IMR-90 (cell line): ENCODE results near the gene GDF10. TPM values are rescaled to one million over a fixed set of nuclear protein-coding genes. Genes with fewer than 3 reads are reported as not detected.

Experiments
- ATAC-seq: fragments of 200-7000 bp; cut with Tn5 transposase; 2 replicates; pipeline ENCODE4 v1.9.1; 2020; ENCODE audit warnings: low read depth, mild to moderate bottlenecking, moderate library complexity
- BruUV-seq: library from RNA; stranded (reverse); fragments of 400-500 nt; replicated peaks from 2 replicates; lab custom pipeline; 2021; lab: Mats Ljungman, UMichigan
- CTCF ChIA-PET: fragments of 300-600 bp; formaldehyde crosslinking; extraction: SDS; loops from one replicate; lab custom pipeline; 2021; ENCODE audit warnings: antibody characterized with exemption; lab: Yijun Ruan, JAX
- POLR2A ChIA-PET: fragments of 300-600 bp; sonication (Branson Sonifier 250); formaldehyde crosslinking; loops from one replicate; lab custom pipeline; 2022; ENCODE audit warnings: antibody characterized with exemption; ENCODE audit not compliant: unreplicated experiment; lab: Charles Lee
- DNase-seq: peaks from one replicate; pipeline ENCODE4 v3.0.0; 2013
- H2AFZ ChIP-seq: replicated peaks from 2 replicates; pipeline ENCODE3; 2013; ENCODE audit warnings: low read length, mild to moderate bottlenecking; ENCODE audit not compliant: poor library complexity
- H2AK5ac ChIP-seq: 2 replicates; pipeline ENCODE4 v1.6.1; 2013; ENCODE audit warnings: low read depth, low read length, inconsistent platforms
- H2AK9ac ChIP-seq: replicated peaks from 2 replicates; pipeline ENCODE3; 2013; ENCODE audit warnings: mild to moderate bottlenecking, low read depth, low read length, moderate library complexity; ENCODE audit not compliant: poor library complexity
- H2BK120ac ChIP-seq: 2 replicates; pipeline ENCODE4 v1.6.1; 2013; ENCODE audit warnings: low read depth, low read length, inconsistent platforms
- H2BK15ac ChIP-seq: 3 replicates; pipeline ENCODE4 v1.6.1; 2013; ENCODE audit warnings: low read depth, low read length, inconsistent platforms
- H2BK20ac ChIP-seq: 2 replicates; pipeline ENCODE4 v1.6.1; 2013; ENCODE audit warnings: low read depth, mild to moderate bottlenecking, inconsistent platforms, low read length, moderate library complexity
- H2BK5ac ChIP-seq: 2 replicates; pipeline ENCODE4 v1.6.1; 2013; ENCODE audit warnings: mild to moderate bottlenecking, low read depth, low read length, inconsistent platforms; ENCODE audit not compliant: poor library complexity, severe bottlenecking
- H3K14ac ChIP-seq: replicated peaks from 2 replicates; pipeline ENCODE4 v1.6.1; 2013; ENCODE audit warnings: low read depth, low read length, inconsistent platforms
- H3K18ac ChIP-seq: 2 replicates; pipeline ENCODE4 v1.6.1; 2013; ENCODE audit warnings: low read depth, low read length, control low read depth
- H3K23ac ChIP-seq: 2 replicates; pipeline ENCODE4 v1.6.1; 2013; ENCODE audit warnings: low read depth, low read length, inconsistent platforms
- H3K27ac ChIP-seq: 2 replicates; pipeline ENCODE4 v1.5.1; 2013; ENCODE audit warnings: mild to moderate bottlenecking, control low read depth, low read length; ENCODE audit not compliant: insufficient read depth
- H3K27me3 ChIP-seq: 2 replicates; pipeline ENCODE4 v1.6.1; 2013; ENCODE audit warnings: low read length; ENCODE audit not compliant: control insufficient read depth, insufficient read depth
- H3K36me3 ChIP-seq: 2 replicates; pipeline ENCODE4 v1.6.1; 2013; ENCODE audit warnings: low read length, mixed read lengths; ENCODE audit not compliant: control insufficient read depth, insufficient read depth
- H3K4ac ChIP-seq: 2 replicates; pipeline ENCODE4 v1.6.1; 2013; ENCODE audit warnings: low read depth, low read length, inconsistent platforms
- H3K4me1 ChIP-seq: 2 replicates; pipeline ENCODE4 v1.6.1; 2013; ENCODE audit warnings: low read length, mixed read lengths; ENCODE audit not compliant: control insufficient read depth, insufficient read depth
- H3K4me2 ChIP-seq: 2 replicates; pipeline ENCODE4 v1.6.1; 2013; ENCODE audit warnings: low read depth, mild to moderate bottlenecking, control low read depth, low read length, moderate library complexity
- H3K4me3 ChIP-seq: 2 replicates; pipeline ENCODE4 v1.5.1; 2013; ENCODE audit warnings: low read depth, mild to moderate bottlenecking, control low read depth, low read length, moderate library complexity; ENCODE audit not compliant: insufficient read depth
- H3K56ac ChIP-seq: 2 replicates; pipeline ENCODE4 v1.6.1; 2013; ENCODE audit warnings: low read length, inconsistent platforms; ENCODE audit not compliant: insufficient read depth; ENCODE audit errors: extremely low read depth
- H3K79me1 ChIP-seq, 2 experiments: 2 replicates each; pipeline ENCODE4 v1.6.1; 2013; ENCODE audit warnings: low read length in 2 of 2, inconsistent platforms in 1 of 2, low read depth in 1 of 2
- H3K9ac ChIP-seq: 2 replicates; pipeline ENCODE4 v1.6.1; 2013; ENCODE audit warnings: low read depth, low read length, control low read depth
- H3K9me1 ChIP-seq: 2 replicates; pipeline ENCODE4 v1.6.1; 2013; ENCODE audit warnings: low read length, inconsistent platforms; ENCODE audit not compliant: insufficient read depth
- H3K9me3 ChIP-seq: 2 replicates; pipeline ENCODE4 v1.6.1; 2013; ENCODE audit warnings: low read length; ENCODE audit not compliant: control insufficient read depth, insufficient read depth
- H4K20me1 ChIP-seq: 2 replicates; pipeline ENCODE4 v1.6.1; 2013; ENCODE audit warnings: low read length, inconsistent platforms; ENCODE audit not compliant: insufficient read depth
- H4K5ac ChIP-seq: 2 replicates; pipeline ENCODE4 v1.6.1; 2013; ENCODE audit warnings: mild to moderate bottlenecking, low read depth, low read length, control low read depth
- H4K8ac ChIP-seq, 2 experiments: 2 replicates each; pipeline ENCODE4 v1.6.1; 2013; ENCODE audit warnings: low read depth in 2 of 2, low read length in 2 of 2, control low read depth in 1 of 2, inconsistent platforms in 1 of 2
- H4K91ac ChIP-seq: 2 replicates; pipeline ENCODE4 v1.6.1; 2013; ENCODE audit warnings: low read depth, low read length, inconsistent platforms; ENCODE audit not compliant: insufficient read depth
- FOS ChIP-seq: fragments of 150-350 bp; IDR thresholded peaks from 2 replicates; pipeline ENCODE4 v1.6.1; 2016; ENCODE audit warnings: low read depth, low read length
- SMC3 ChIP-seq: fragments of 150-350 bp; IDR thresholded peaks from 2 replicates; pipeline ENCODE4 v1.6.1; 2016; ENCODE audit warnings: low read depth, mild to moderate bottlenecking, antibody characterized with exemption, low read length, moderate library complexity
- WGBS, 2 experiments: methylation state at CpG; one replicate each; pipeline versions ENCODE4 v1.1.5 to v1.1.7; 2013; ENCODE audit warnings: missing lambda C conversion rate in 2 of 2; ENCODE audit not compliant: insufficient read length in 1 of 2; ENCODE audit errors: extremely low coverage in 2 of 2; 5-methylcytosine and 5-hydroxymethylcytosine counted together
- dilution Hi-C: fragments of 300-500 bp; cut with HindIII; formaldehyde crosslinking; loops from one replicate; pipeline ENCODE4 v1.14.3; 2018; ENCODE audit warnings: low sequenced_read_pairs; ENCODE audit not compliant: unreplicated experiment
- in situ Hi-C: fragments of 300-500 bp; cut with MboI; formaldehyde crosslinking; loops from 3 replicates; pipeline ENCODE4 v1.14.3; 2019; ENCODE audit warnings: low sequenced_read_pairs, inconsistent platforms, mixed read lengths
- intact Hi-C: fragments of 100-400 bp; cut with micrococcal nuclease; formaldehyde crosslinking; loops from 2 replicates; pipeline ENCODE4 v1.10.0; 2022
- polyA plus RNA-seq, 3 experiments: library from polyadenylated mRNA; depleted of rRNA; stranded (reverse); fragments of >200 nt; gene quantifications; 2 replicates each; pipeline ENCODE4 v1.2.3, GENCODE V29; 2012; ENCODE audit warnings: low replicate concordance in 1 of 3
- total RNA-seq: library from RNA; depleted of rRNA; stranded (reverse); fragments of >200 nt; gene quantifications from 2 replicates; pipeline ENCODE4 v1.2.3, GENCODE V29; 2012

GDF10 gene
- total and polyA plus RNA-seq, 2 of the 4 experiments (the other 2 are of a cell fraction): 0.34 TPM; not detected in 1

GRCh38 chr10:47253651-47254375, 46.2 kb upstream of the GDF10 start:
- no peak overlapping the region for H2BK5ac ChIP-seq
- H2AFZ ChIP-seq: peak overlapping the region; percentile 76
- no peak overlapping the region for H4K91ac ChIP-seq
- WGBS, 2 experiments: 33% methylated on average over 17 of the region's 19 CpGs; no CpG with 5 or more reads in 1 of the 2 experiments
- no peak overlapping the region for H3K18ac ChIP-seq
- H3K27ac ChIP-seq: no peak overlapping the region
- no peak overlapping the region for H2BK120ac ChIP-seq
- H4K20me1 ChIP-seq: no peaks in the 10 kb centered on the region
- DNase-seq (peak; percentile 41), ATAC-seq (peak; percentile 76)
- H3K4me1 ChIP-seq: peaks cover 5% of the 10 kb centered on the region; the same call in 1 of the 2 replicates
- no peaks in the 10 kb centered on the region for H3K36me3 ChIP-seq
- H4K8ac ChIP-seq: no peak overlapping the region
- dilution Hi-C loops (no loop called here), in situ Hi-C loops (no loop called here), intact Hi-C loops (no loop called here)
- no peaks in the 10 kb centered on the region for H3K79me1 ChIP-seq
- no peak overlapping the region for H4K5ac ChIP-seq
- TF ChIP-seq SMC3 (no peak), FOS (0 out of 2 replicates have a peak, but pooled peaks have one; percentile 19)
- H3K9me3 ChIP-seq: no peaks in the 10 kb centered on the region; the same call in 1 of the 2 replicates
- BruUV-seq: no TSS peak
- peaks cover 6% of the 10 kb centered on the region for H3K27me3 ChIP-seq
- H3K23ac ChIP-seq: no peak overlapping the region
- ChIA-PET CTCF (no interaction called here), POLR2A (no interaction called here)
- H3K4me2 ChIP-seq: no peak overlapping the region
- H3K9ac ChIP-seq: no peak overlapping the region
- no peak overlapping the region for H2AK5ac ChIP-seq
- H3K56ac ChIP-seq: no peak overlapping the region
- peaks cover 5% of the 10 kb centered on the region; the same call in 1 of the 2 replicates for H3K9me1 ChIP-seq
- no peak overlapping the region for H3K4me3 ChIP-seq
- H3K14ac ChIP-seq: no peak overlapping the region
- no peak overlapping the region for H2BK20ac ChIP-seq
- no peak overlapping the region for H2AK9ac ChIP-seq
- H2BK15ac ChIP-seq: no peak overlapping the region
- no peak overlapping the region for H3K4ac ChIP-seq
